ENCODE data around the gene KIF20A. TPM values are rescaled to one million over a fixed set of nuclear protein-coding genes. Genes with fewer than 3 reads are reported as not detected.

KIF20A gene
- total RNA-seq, 1 experiment from 2014 or later = 67.1 TPM

DNA sequence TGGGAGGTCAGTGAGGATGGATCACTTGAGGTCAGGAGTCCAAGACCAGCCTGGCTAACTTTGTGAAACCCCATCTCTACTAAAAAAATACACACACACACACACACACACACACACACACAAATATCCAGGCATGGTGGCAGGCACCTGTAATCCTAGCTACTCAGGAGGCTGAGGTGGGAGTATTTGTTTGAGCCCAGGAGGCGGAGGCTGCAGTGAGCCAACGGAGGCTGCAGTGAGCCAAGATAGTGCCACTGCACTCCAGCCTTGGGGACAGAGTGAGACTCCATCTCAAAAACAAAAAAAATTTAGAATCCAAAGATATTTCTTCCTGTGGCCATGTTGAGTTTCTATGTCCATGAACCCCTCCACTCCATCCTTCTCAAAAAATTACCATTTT, 55.7 kb downstream of the KIF20A start:
- no peaks in the 10 kb centered on the region for H3K4me1 Mint-ChIP-seq
- H4K91ac ChIP-seq (ENCODE audit: insufficient read length, low read depth, low read length) = no peak overlapping the region
- H3K23me2 ChIP-seq (ENCODE audit: insufficient read length, low read depth, low read length, poor library complexity, severe bottlenecking) = no peaks in the 10 kb centered on the region
- TF ChIP-seq CTCF (conservative IDR thresholded peaks at IDR 0.05) = no peak
- no peak overlapping the region for H3K4me3 Mint-ChIP-seq
- no peaks in the 10 kb centered on the region for H3K4me1 ChIP-seq (ENCODE audit: insufficient read depth, low read length)
- no peaks in the 10 kb centered on the region for H4K20me1 ChIP-seq (ENCODE audit: control insufficient read depth, insufficient read depth, insufficient read length)
- DNase-seq = no peak
- H3K27me3 Mint-ChIP-seq (ENCODE audit: low read depth) = peaks cover 15% of the 10 kb centered on the region
- H3K23ac ChIP-seq (ENCODE audit: insufficient read length, low read depth, low read length) = no peak overlapping the region
- H2BK12ac ChIP-seq (ENCODE audit: insufficient read length, low read depth, low read length) = no peak overlapping the region
- H3K56ac ChIP-seq (ENCODE audit: insufficient read length, low read depth, low read length) = no peak overlapping the region
- no peak overlapping the region for H3K27ac ChIP-seq (ENCODE audit: insufficient read length, low read depth, low read length)
- H4K8ac ChIP-seq (replicated peaks; ENCODE audit: insufficient read length, low read depth, low read length) = no peak overlapping the region
- H3K9ac ChIP-seq (ENCODE audit: extremely low read depth, insufficient read length, low read length) = no peak overlapping the region
- H3T11ph ChIP-seq (ENCODE audit: low read length) = no peak overlapping the region
- H2BK120ac ChIP-seq (ENCODE audit: low read depth, low read length, poor library complexity, severe bottlenecking) = no peak overlapping the region
- no peak overlapping the region for H2BK15ac ChIP-seq (ENCODE audit: low read depth, low read length)
- no peaks in the 10 kb centered on the region for H3K9me3 ChIP-seq (ENCODE audit: control insufficient read depth, low read depth, low read length)
- no peak overlapping the region for H2AFZ ChIP-seq (ENCODE audit: low read length)
- no peak overlapping the region for H4K5ac ChIP-seq (ENCODE audit: insufficient read length, low read depth, low read length)
- no peaks in the 10 kb centered on the region for H3K36me3 Mint-ChIP-seq (ENCODE audit: insufficient read depth in 1 of 3, low read depth in 3 of 3)
- H2AK5ac ChIP-seq (ENCODE audit: insufficient read length, low read length) = no peak overlapping the region
- no CpG with 5 or more reads among the region's 2 CpGs for WGBS (ENCODE audit: extremely low coverage, insufficient read length, low lambda C conversion rate)
- no peak overlapping the region for H3K27ac Mint-ChIP-seq
- no peaks in the 10 kb centered on the region for H3K27me3 ChIP-seq (ENCODE audit: insufficient read depth, low read length)
- H3K4me2 ChIP-seq (ENCODE audit: insufficient read depth, insufficient read length, low read length) = no peak overlapping the region
- H3K4ac ChIP-seq (ENCODE audit: low read depth, low read length) = no peak overlapping the region
- no peak overlapping the region for H2BK5ac ChIP-seq (ENCODE audit: insufficient read length, low read length)
- H3K14ac ChIP-seq (ENCODE audit: insufficient read depth, low read length) = no peak overlapping the region
- H3K79me1 ChIP-seq (ENCODE audit: insufficient read depth, low read depth, low read length, poor library complexity, severe bottlenecking) = no peaks in the 10 kb centered on the region
- no peaks in the 10 kb centered on the region for H3K9me3 Mint-ChIP-seq
- no peak overlapping the region for H2BK20ac ChIP-seq (ENCODE audit: low read depth, low read length, poor library complexity, severe bottlenecking)
- H3K18ac ChIP-seq (ENCODE audit: insufficient read length, low read depth, low read length) = no peak overlapping the region
- H3K79me2 ChIP-seq (ENCODE audit: insufficient read depth, low read length) = no peaks in the 10 kb centered on the region

Other genes with a start within 250 kb of the KIF20A start
- gene FAM13B, start 146.0 kb upstream of the KIF20A start, total RNA-seq (2021) = 23.0 and 23.1 TPM in 2 replicates
- 0.26 and 0.33 TPM in 2 replicates for gene WNT8A, start 95.1 kb upstream of the KIF20A start, total RNA-seq (2021)
- 0.66 and 0.96 TPM in 2 replicates for gene NME5, start 39.7 kb upstream of the KIF20A start, total RNA-seq (2021)
- gene BRD8, start 482 bp upstream of the KIF20A start, total RNA-seq (2021) = 67.9 and 69.1 TPM in 2 replicates
- gene CDC23, start 34.2 kb downstream of the KIF20A start, total RNA-seq (2021) = 41.0 and 41.3 TPM in 2 replicates
- 1.6 and 1.8 TPM in 2 replicates for gene GFRA3, start 95.5 kb downstream of the KIF20A start, total RNA-seq (2021)
- gene CDC25C, start 152.7 kb downstream of the KIF20A start, total RNA-seq (2021) = 19.9 and 22.8 TPM in 2 replicates
- gene FAM53C, start 159.2 kb downstream of the KIF20A start, total RNA-seq (2021) = 59.6 and 61.9 TPM in 2 replicates
- 77.8 and 89.2 TPM in 2 replicates for gene KDM3B, start 173.6 kb downstream of the KIF20A start, total RNA-seq (2021)

Data from H9 (cell line).